WTC11 (cell line): Measurements from ENCODE around the gene VGLL3. TPM values are rescaled to one million over a fixed set of nuclear protein-coding genes. Genes with fewer than 3 reads are reported as not detected.

Source experiments
- ATAC-seq: fragments of 200-7000 bp; cut with Tn5 transposase; 2 replicates; pipeline ENCODE4 v1.10.0; 2021; ENCODE audit warnings: mild to moderate bottlenecking, moderate library complexity
- CTCF ChIA-PET: fragments of 300-600 bp; sonication (Branson Sonifier 250); formaldehyde crosslinking; loops from one replicate; lab custom pipeline; 2021; ENCODE audit warnings: antibody characterized with exemption; lab: Charles Lee
- POLR2A ChIA-PET: fragments of 350-600 bp; sonication (Branson Sonifier 250); formaldehyde crosslinking; loops from one replicate; lab custom pipeline; 2021; ENCODE audit warnings: antibody characterized with exemption; lab: Charles Lee
- DNase-seq: peaks from one replicate; pipeline ENCODE4 v3.0.0; 2021; ENCODE audit warnings: low spot score
- H3K27ac Mint-ChIP-seq: 2 replicates; pipeline ENCODE4 v1.8.0; 2021; ENCODE audit warnings: mixed read lengths
- H3K27me3 Mint-ChIP-seq: 2 replicates; pipeline ENCODE4 v1.8.0; 2021; ENCODE audit warnings: low read depth, mild to moderate bottlenecking, moderate library complexity, mixed read lengths
- H3K36me3 Mint-ChIP-seq: 2 replicates; pipeline ENCODE4 v1.8.0; 2021; ENCODE audit warnings: mixed read lengths
- H3K4me1 Mint-ChIP-seq: 2 replicates; pipeline ENCODE4 v1.8.0; 2022; ENCODE audit warnings: mixed read lengths
- H3K4me3 Mint-ChIP-seq: 2 replicates; pipeline ENCODE4 v1.8.0; 2021; ENCODE audit warnings: mild to moderate bottlenecking, moderate library complexity, mixed read lengths
- H3K9me3 Mint-ChIP-seq: 2 replicates; pipeline ENCODE4 v1.8.0; 2021; ENCODE audit warnings: mixed read lengths
- FOXK1 ChIP-seq: sonication (generic); formaldehyde crosslinking; IDR thresholded peaks from 2 replicates; pipeline ENCODE4 v1.8.0; 2022; ENCODE audit warnings: mild to moderate bottlenecking, moderate library complexity, missing genetic modification reagents
- FOXP1 ChIP-seq: sonication (generic); formaldehyde crosslinking; IDR thresholded peaks from 2 replicates; pipeline ENCODE4 v1.8.0; 2022; ENCODE audit warnings: missing genetic modification reagents, mild to moderate bottlenecking, moderate library complexity, borderline replicate concordance
- GTF2I ChIP-seq: fragments of 250-450 bp; sonication (Bioruptor Pico); conservative IDR thresholded peaks from 2 replicates; pipeline ENCODE4 v1.4.0; 2021; ENCODE audit warnings: mild to moderate bottlenecking
- HMGA2 ChIP-seq: fragments of 250-450 bp; sonication (Bioruptor Pico); IDR thresholded peaks from 2 replicates; pipeline ENCODE4 v1.4.0; 2021; ENCODE audit warnings: mild to moderate bottlenecking, moderate library complexity
- NR1H2 ChIP-seq: sonication (generic); formaldehyde crosslinking; IDR thresholded peaks from 2 replicates; pipeline ENCODE4 v1.9.0; 2021; ENCODE audit warnings: mild to moderate bottlenecking, moderate library complexity, missing genetic modification reagents
- NR2C2 ChIP-seq: sonication (generic); formaldehyde crosslinking; IDR thresholded peaks from 2 replicates; pipeline ENCODE4 v1.8.0; 2022; ENCODE audit warnings: mild to moderate bottlenecking, missing genetic modification reagents
- PRRX2 ChIP-seq: fragments of 250-450 bp; sonication (Bioruptor Pico); IDR thresholded peaks from 2 replicates; pipeline ENCODE4 v1.8.0; 2021; ENCODE audit warnings: mild to moderate bottlenecking
- SMAD4 ChIP-seq: sonication (generic); formaldehyde crosslinking; IDR thresholded peaks from 2 replicates; pipeline ENCODE4 v1.8.0; 2022; ENCODE audit warnings: mild to moderate bottlenecking, missing genetic modification reagents
- ZBTB21 ChIP-seq: sonication (generic); formaldehyde crosslinking; IDR thresholded peaks from 2 replicates; pipeline ENCODE4 v1.8.1; 2023; ENCODE audit warnings: mild to moderate bottlenecking, missing genetic modification reagents, borderline replicate concordance
- ZNF138 ChIP-seq: sonication (generic); formaldehyde crosslinking; conservative IDR thresholded peaks from 2 replicates; pipeline ENCODE4 v1.8.1; 2022; ENCODE audit warnings: mild to moderate bottlenecking, moderate library complexity, missing genetic modification reagents
- ZNF263 ChIP-seq: sonication (generic); formaldehyde crosslinking; IDR thresholded peaks from 2 replicates; pipeline ENCODE4 v1.8.1; 2022; ENCODE audit warnings: low read depth, mild to moderate bottlenecking, moderate library complexity, missing genetic modification reagents
- ZNF317 ChIP-seq: sonication (generic); formaldehyde crosslinking; IDR thresholded peaks from 2 replicates; pipeline ENCODE4 v1.8.1; 2023; ENCODE audit warnings: low read depth, mild to moderate bottlenecking, moderate library complexity, missing genetic modification reagents, borderline replicate concordance
- ZNF396 ChIP-seq: fragments of 250-450 bp; sonication (Bioruptor Pico); IDR thresholded peaks from 2 replicates; pipeline ENCODE4 v1.8.0; 2021; ENCODE audit warnings: mild to moderate bottlenecking, moderate library complexity, borderline replicate concordance
- total RNA-seq: library from RNA; stranded (reverse); gene quantifications from 3 replicates; pipeline ENCODE4 v1.2.3, GENCODE V29; 2021
- TF ChIP-seq, protein P1 (sequence below): sonication (generic); formaldehyde crosslinking; IDR thresholded peaks from 2 replicates; pipeline ENCODE4 v1.8.0; 2023; ENCODE audit warnings: mild to moderate bottlenecking, missing genetic modification reagents
- TF ChIP-seq, protein P2 (sequence below): sonication (generic); formaldehyde crosslinking; IDR thresholded peaks from 2 replicates; pipeline ENCODE4 v1.8.0; 2022; ENCODE audit warnings: mild to moderate bottlenecking, missing genetic modification reagents
- TF ChIP-seq, protein P3 (sequence below): sonication (generic); formaldehyde crosslinking; IDR thresholded peaks from 2 replicates; pipeline ENCODE4 v1.8.1; 2023; ENCODE audit warnings: mild to moderate bottlenecking, moderate library complexity, missing genetic modification reagents
- TF ChIP-seq, protein P4 (sequence below): sonication (generic); formaldehyde crosslinking; IDR thresholded peaks from 2 replicates; pipeline ENCODE4 v1.8.1; 2022; ENCODE audit warnings: low read depth, mild to moderate bottlenecking, moderate library complexity, missing genetic modification reagents, borderline replicate concordance
- TF ChIP-seq, protein P5 (sequence below): fragments of 250-450 bp; sonication (Bioruptor Pico); IDR thresholded peaks from 2 replicates; pipeline ENCODE4 v2.1.2; 2022; ENCODE audit warnings: mild to moderate bottlenecking, moderate library complexity
- TF ChIP-seq, protein P6 (sequence below): sonication (generic); formaldehyde crosslinking; IDR thresholded peaks from 2 replicates; pipeline ENCODE4 v1.8.0; 2022; ENCODE audit warnings: mild to moderate bottlenecking, missing genetic modification reagents
- TF ChIP-seq, protein P7 (sequence below): fragments of 200-600 bp; IDR thresholded peaks from 2 replicates; pipeline ENCODE4 v1.8.0; 2022; ENCODE audit warnings: antibody characterized with exemption
- TF ChIP-seq, protein P8 (sequence below): fragments of 250-450 bp; sonication (Bioruptor Pico); IDR thresholded peaks from 2 replicates; pipeline ENCODE4 v1.9.0; 2021; ENCODE audit warnings: mild to moderate bottlenecking
- TF ChIP-seq, protein P9 (sequence below): sonication (generic); formaldehyde crosslinking; IDR thresholded peaks from 2 replicates; pipeline ENCODE4 v1.8.0; 2022; ENCODE audit warnings: missing genetic modification reagents

The VGLL3 gene
- total RNA-seq, 1 experiment from 2014 or later, result 10.4 TPM

DNA sequence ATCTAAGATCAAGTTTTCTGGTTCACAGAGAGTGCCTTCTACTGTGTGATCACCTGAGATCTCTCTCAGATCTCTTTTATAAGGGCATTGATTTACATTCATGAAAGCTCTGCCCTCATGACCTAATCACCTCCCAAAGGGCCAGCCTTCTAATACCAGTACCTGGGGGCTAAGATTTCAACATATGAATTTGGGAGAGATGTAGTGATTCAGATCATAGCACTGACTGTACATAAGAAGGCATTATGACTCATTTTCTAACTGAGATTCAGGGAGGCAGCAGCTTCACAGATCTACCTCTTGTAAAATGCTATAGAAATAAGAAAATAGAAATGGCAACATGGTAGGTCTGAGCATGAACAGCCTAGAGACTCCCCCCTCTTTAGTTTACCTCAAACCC is 39.6 kb downstream of the VGLL3 start (continued):
- TF ChIP-seq, protein P1, sequence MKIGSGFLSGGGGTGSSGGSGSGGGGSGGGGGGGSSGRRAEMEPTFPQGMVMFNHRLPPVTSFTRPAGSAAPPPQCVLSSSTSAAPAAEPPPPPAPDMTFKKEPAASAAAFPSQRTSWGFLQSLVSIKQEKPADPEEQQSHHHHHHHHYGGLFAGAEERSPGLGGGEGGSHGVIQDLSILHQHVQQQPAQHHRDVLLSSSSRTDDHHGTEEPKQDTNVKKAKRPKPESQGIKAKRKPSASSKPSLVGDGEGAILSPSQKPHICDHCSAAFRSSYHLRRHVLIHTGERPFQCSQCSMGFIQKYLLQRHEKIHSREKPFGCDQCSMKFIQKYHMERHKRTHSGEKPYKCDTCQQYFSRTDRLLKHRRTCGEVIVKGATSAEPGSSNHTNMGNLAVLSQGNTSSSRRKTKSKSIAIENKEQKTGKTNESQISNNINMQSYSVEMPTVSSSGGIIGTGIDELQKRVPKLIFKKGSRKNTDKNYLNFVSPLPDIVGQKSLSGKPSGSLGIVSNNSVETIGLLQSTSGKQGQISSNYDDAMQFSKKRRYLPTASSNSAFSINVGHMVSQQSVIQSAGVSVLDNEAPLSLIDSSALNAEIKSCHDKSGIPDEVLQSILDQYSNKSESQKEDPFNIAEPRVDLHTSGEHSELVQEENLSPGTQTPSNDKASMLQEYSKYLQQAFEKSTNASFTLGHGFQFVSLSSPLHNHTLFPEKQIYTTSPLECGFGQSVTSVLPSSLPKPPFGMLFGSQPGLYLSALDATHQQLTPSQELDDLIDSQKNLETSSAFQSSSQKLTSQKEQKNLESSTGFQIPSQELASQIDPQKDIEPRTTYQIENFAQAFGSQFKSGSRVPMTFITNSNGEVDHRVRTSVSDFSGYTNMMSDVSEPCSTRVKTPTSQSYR (CRISPR knock-in tag), result no peak
- TF ChIP-seq ZBTB21 (CRISPR knock-in tag) (no peak), PRRX2 (CRISPR knock-in tag) (no peak)
- TF ChIP-seq, protein P2, sequence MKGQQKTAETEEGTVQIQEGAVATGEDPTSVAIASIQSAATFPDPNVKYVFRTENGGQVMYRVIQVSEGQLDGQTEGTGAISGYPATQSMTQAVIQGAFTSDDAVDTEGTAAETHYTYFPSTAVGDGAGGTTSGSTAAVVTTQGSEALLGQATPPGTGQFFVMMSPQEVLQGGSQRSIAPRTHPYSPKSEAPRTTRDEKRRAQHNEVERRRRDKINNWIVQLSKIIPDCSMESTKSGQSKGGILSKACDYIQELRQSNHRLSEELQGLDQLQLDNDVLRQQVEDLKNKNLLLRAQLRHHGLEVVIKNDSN (CRISPR knock-in tag), result no peak

DNA sequence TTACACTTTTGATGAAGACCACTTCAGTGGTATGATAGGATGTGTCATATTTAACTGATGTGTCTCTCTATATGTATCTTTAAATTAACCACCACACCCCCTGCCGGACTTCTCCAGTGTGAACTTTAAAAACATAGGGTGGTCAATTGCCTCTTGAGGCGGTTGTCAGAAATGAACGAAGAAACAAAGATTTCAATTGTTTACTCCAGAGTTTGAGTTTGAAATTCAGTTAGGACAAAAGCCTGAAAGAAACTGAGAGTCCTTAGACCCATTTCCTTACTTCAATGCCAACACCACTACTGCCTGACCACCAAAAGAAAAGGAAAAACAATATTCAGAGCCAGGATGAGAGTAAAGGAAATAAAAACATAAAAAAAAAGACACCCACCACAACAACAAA is 40.2 kb downstream of the VGLL3 start:
- ChIA-PET POLR2A (no interaction called here), CTCF (no interaction called here)
- TF ChIP-seq ZNF138 (CRISPR knock-in tag), result no peak
- TF ChIP-seq, protein P3, sequence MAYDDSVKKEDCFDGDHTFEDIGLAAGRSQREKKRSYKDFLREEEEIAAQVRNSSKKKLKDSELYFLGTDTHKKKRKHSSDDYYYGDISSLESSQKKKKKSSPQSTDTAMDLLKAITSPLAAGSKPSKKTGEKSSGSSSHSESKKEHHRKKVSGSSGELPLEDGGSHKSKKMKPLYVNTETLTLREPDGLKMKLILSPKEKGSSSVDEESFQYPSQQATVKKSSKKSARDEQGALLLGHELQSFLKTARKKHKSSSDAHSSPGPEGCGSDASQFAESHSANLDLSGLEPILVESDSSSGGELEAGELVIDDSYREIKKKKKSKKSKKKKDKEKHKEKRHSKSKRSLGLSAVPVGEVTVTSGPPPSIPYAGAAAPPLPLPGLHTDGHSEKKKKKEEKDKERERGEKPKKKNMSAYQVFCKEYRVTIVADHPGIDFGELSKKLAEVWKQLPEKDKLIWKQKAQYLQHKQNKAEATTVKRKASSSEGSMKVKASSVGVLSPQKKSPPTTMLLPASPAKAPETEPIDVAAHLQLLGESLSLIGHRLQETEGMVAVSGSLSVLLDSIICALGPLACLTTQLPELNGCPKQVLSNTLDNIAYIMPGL, result no peak
- TF ChIP-seq ZNF396 (CRISPR knock-in tag), result no peak
- TF ChIP-seq, protein P4, sequence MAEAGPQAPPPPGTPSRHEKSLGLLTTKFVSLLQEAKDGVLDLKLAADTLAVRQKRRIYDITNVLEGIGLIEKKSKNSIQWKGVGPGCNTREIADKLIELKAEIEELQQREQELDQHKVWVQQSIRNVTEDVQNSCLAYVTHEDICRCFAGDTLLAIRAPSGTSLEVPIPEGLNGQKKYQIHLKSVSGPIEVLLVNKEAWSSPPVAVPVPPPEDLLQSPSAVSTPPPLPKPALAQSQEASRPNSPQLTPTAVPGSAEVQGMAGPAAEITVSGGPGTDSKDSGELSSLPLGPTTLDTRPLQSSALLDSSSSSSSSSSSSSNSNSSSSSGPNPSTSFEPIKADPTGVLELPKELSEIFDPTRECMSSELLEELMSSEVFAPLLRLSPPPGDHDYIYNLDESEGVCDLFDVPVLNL (CRISPR knock-in tag), result no peak
- TF ChIP-seq, protein P5, sequence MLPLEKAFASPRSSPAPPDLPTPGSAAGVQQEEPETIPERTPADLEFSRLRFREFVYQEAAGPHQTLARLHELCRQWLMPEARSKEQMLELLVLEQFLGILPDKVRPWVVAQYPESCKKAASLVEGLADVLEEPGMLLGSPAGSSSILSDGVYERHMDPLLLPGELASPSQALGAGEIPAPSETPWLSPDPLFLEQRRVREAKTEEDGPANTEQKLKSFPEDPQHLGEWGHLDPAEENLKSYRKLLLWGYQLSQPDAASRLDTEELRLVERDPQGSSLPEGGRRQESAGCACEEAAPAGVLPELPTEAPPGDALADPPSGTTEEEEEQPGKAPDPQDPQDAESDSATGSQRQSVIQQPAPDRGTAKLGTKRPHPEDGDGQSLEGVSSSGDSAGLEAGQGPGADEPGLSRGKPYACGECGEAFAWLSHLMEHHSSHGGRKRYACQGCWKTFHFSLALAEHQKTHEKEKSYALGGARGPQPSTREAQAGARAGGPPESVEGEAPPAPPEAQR (CRISPR knock-in tag), result no peak
- TF ChIP-seq FOXK1, result no peak
- TF ChIP-seq GTF2I (CRISPR knock-in tag), result no peak
- no peak for TF ChIP-seq ZNF317 (CRISPR knock-in tag)
- TF ChIP-seq, protein P6, sequence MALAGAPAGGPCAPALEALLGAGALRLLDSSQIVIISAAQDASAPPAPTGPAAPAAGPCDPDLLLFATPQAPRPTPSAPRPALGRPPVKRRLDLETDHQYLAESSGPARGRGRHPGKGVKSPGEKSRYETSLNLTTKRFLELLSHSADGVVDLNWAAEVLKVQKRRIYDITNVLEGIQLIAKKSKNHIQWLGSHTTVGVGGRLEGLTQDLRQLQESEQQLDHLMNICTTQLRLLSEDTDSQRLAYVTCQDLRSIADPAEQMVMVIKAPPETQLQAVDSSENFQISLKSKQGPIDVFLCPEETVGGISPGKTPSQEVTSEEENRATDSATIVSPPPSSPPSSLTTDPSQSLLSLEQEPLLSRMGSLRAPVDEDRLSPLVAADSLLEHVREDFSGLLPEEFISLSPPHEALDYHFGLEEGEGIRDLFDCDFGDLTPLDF (CRISPR knock-in tag), result no peak
- TF ChIP-seq FOXP1, result no peak
- no peak for TF ChIP-seq SMAD4 (CRISPR knock-in tag)
- TF ChIP-seq NR1H2 (CRISPR knock-in tag), result no peak
- TF ChIP-seq, protein P7, sequence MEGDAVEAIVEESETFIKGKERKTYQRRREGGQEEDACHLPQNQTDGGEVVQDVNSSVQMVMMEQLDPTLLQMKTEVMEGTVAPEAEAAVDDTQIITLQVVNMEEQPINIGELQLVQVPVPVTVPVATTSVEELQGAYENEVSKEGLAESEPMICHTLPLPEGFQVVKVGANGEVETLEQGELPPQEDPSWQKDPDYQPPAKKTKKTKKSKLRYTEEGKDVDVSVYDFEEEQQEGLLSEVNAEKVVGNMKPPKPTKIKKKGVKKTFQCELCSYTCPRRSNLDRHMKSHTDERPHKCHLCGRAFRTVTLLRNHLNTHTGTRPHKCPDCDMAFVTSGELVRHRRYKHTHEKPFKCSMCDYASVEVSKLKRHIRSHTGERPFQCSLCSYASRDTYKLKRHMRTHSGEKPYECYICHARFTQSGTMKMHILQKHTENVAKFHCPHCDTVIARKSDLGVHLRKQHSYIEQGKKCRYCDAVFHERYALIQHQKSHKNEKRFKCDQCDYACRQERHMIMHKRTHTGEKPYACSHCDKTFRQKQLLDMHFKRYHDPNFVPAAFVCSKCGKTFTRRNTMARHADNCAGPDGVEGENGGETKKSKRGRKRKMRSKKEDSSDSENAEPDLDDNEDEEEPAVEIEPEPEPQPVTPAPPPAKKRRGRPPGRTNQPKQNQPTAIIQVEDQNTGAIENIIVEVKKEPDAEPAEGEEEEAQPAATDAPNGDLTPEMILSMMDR, result no peak
- TF ChIP-seq ZNF263 (CRISPR knock-in tag), result no peak
- TF ChIP-seq, protein P8, sequence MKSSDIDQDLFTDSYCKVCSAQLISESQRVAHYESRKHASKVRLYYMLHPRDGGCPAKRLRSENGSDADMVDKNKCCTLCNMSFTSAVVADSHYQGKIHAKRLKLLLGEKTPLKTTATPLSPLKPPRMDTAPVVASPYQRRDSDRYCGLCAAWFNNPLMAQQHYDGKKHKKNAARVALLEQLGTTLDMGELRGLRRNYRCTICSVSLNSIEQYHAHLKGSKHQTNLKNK, result no peak
- no peak for TF ChIP-seq NR2C2 (CRISPR knock-in tag)
- TF ChIP-seq, protein P9, sequence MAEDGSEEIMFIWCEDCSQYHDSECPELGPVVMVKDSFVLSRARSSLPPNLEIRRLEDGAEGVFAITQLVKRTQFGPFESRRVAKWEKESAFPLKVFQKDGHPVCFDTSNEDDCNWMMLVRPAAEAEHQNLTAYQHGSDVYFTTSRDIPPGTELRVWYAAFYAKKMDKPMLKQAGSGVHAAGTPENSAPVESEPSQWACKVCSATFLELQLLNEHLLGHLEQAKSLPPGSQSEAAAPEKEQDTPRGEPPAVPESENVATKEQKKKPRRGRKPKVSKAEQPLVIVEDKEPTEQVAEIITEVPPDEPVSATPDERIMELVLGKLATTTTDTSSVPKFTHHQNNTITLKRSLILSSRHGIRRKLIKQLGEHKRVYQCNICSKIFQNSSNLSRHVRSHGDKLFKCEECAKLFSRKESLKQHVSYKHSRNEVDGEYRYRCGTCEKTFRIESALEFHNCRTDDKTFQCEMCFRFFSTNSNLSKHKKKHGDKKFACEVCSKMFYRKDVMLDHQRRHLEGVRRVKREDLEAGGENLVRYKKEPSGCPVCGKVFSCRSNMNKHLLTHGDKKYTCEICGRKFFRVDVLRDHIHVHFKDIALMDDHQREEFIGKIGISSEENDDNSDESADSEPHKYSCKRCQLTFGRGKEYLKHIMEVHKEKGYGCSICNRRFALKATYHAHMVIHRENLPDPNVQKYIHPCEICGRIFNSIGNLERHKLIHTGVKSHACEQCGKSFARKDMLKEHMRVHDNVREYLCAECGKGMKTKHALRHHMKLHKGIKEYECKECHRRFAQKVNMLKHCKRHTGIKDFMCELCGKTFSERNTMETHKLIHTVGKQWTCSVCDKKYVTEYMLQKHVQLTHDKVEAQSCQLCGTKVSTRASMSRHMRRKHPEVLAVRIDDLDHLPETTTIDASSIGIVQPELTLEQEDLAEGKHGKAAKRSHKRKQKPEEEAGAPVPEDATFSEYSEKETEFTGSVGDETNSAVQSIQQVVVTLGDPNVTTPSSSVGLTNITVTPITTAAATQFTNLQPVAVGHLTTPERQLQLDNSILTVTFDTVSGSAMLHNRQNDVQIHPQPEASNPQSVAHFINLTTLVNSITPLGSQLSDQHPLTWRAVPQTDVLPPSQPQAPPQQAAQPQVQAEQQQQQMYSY, result no peak
- TF ChIP-seq HMGA2 (CRISPR knock-in tag), result no peak
- H3K9me3 Mint-ChIP-seq, result no peaks in the 10 kb centered on the region
- H3K27me3 Mint-ChIP-seq, result no peaks in the 10 kb centered on the region
- H3K4me3 Mint-ChIP-seq, result no peak overlapping the region
- no peak for DNase-seq
- ATAC-seq, result no peak
- peak overlapping the region; percentile 20 for H3K27ac Mint-ChIP-seq
- H3K36me3 Mint-ChIP-seq, result no peaks in the 10 kb centered on the region
- H3K4me1 Mint-ChIP-seq, result peaks cover 34% of the 10 kb centered on the region
